Activated effector memory CD4-positive, alpha-beta T cell treated with anti-CD3 and anti-CD28 coated beads, Interleukin-2, amount 50 U/mL, for 16 hours (primary cell): ENCODE data around the gene DOCK2.

Experiments used
- DNase-seq: peaks from one replicate; pipeline ENCODE4 v3.0.0-alpha.2; 2020

Gene DOCK2

GRCh38 chr5:170108266-170108785 lies 471.3 kb downstream of the DOCK2 start:
- no peak for DNase-seq

GRCh38 chr5:170109059-170110031 lies 472.3 kb downstream of the DOCK2 start:
- no peak for DNase-seq

GRCh38 chr5:170110403-170111087 lies 473.5 kb downstream of the DOCK2 start:
- DNase-seq, result no peak

DNA sequence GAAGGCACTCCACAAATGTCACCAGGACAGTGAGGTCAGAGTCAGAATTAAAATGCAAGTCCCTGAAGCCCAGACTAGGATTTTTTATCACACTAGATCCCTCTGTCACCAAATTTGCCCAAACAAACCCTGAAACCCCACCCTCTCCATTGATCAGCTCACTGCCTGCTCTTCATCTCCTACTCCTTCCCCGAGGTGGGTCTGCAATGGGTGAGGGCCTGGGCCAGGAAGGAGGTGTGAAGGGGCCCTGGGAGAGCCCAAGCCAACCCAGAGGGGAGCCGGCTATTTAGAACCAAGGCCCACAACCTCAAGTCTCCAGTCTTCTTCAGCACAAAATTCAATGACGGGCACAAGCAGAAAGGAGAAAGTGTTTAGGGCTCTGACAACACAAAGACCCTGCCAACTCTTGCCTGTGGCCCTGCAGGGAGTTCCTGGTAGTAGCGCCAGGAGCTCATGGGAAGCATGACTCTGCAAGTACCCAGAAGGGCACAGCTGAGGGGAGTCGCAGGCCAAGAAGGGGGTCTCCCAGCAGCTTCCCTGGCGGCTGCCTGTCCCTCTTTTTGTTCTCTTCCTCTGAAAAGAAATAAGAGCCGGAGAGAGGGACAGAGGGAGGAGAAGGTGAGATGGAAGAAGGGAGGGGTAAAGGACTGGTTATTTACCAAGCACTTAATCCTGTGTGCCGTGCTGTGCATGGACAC lies 474.2 kb downstream of the DOCK2 start:
- no peak for DNase-seq

DNA sequence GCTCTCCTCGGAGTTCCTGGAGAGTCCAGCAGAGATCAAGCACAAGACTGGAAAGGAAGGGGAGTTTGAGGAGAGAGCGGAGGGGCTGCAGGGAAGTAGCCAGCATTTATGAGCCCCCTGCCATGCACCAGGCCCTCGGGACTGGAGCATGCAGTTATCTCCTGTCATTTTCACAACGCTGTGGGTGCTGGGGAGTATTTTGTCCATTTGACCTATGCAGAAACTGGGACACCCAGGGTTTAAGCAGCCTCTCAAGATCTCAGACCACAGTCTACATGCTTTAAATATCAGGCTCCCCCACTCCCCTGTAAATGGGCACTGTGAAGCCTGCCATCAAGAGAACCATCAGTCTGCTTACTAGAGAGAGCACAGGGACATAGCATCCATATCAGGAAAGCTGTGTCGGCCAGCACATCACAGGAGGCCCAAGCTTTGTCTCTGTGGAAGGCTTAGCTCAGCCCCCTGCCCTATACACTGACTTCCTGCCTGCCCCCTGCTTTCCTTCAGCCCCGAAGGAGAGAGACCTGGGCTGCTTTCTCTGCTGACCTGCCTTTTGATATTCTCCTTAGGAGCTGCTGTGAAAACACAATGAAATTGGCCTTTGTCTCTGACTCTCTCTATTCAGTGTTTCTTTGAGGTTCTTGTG lies 475.9 kb downstream of the DOCK2 start:
- no peak for DNase-seq

- DNase-seq, result no peak
Measured at GRCh38 chr5:170113522-170113900, 476.4 kb downstream of the DOCK2 start.

DNA sequence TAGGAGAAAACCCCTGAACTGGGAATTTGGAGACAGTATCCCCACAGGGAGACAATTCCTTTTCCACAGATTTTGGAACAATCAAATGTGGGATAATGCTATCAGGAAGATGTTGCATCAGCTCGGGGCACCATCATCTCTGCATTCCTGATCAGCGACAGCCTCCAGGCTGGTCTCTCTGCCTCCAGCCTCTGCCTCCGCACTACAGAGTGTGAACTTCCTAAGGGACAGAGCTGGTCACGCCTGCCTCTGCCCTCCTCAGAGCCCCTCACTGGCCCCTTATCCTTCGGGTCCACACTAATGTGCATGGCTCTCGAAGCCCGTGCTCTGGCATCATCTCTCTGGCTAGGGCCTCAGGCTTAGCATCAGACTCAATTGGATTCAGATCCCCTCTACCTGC lies 477.2 kb downstream of the DOCK2 start:
- no peak for DNase-seq

GRCh38 chr5:170115925-170116324 lies 478.9 kb downstream of the DOCK2 start:
- no peak for DNase-seq

- DNase-seq, result no peak
Measured at GRCh38 chr5:170117736-170118135, 480.7 kb downstream of the DOCK2 start.

DNA sequence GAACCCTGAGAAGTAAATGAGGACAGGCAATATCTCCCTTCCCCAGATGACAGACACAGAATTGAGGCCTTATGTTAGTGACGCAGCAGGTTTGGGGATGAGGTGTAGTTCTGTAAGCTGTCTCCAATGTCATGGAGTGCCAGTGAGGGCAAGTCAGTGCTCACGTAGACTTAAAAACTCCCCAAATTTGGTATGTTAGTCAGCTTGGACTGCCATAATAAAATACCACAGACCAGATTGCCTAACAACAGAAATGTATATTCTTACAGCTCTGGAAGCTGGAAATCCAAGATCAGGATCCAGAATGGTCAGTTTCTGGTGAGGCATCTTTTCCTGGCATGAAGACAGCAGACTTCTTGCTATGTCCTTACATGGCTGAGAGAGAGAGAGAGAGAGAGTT lies 483.5 kb downstream of the DOCK2 start:
- DNase-seq, result no peak

- DNase-seq, result no peak
Measured at GRCh38 chr5:170121321-170121720, 484.2 kb downstream of the DOCK2 start.

DNA sequence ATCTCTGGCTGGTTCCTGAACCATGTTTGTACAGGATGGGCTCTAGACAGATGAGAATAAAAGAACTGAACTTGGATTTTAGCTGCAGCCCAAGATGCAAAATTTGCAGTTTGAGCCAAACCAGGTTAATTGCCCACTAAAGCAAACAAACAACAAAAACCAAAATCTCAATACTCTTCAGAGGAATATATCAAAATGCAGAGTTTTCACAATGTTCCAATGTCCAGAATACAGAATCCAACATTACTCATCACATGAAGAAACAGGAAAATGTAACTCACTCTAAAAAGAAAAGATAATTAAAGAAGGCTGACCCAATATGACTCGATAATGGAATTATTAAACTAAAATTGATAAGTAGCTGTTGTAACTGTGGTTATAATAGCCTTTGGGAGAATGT lies 489.0 kb downstream of the DOCK2 start:
- DNase-seq, result no peak

DNA sequence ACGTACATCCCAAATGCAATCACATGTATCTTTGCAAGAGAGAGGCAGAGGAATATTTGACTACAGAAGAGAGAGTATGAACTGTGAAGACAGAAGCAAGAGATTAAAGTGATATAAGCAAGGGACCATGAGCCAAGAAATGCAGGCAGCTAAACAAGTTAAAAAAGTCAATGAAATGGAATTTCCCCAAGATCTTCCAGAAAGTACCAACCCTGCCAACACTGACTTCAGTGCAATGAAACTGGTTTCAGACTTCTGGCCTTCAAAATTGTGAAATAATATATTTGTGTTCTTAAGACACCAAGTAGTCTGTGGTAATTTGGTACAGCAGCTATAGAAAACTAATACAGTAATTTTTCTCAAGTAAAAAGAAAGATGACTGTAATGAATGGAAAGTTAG lies 489.6 kb downstream of the DOCK2 start:
- DNase-seq, result no peak

DNA sequence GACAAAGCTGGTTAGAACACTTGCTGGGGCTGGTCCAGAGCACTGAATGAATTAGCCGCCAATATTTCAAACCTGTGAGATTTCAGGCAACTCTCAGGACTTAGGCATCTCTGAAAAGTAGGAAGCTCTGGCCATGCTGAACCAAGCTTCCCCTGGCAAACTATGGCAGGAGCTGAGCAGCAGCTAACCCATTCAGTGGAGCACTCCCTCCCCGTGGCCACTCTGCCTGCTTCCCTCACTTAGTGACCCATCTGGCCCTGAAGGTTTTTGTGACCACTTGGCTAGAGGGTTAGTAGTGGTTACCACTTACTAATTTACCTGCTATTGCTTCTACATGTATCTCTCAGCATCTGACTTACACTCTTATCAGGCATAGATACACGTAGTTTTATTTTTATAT lies 494.2 kb downstream of the DOCK2 start:
- no peak for DNase-seq

DNA sequence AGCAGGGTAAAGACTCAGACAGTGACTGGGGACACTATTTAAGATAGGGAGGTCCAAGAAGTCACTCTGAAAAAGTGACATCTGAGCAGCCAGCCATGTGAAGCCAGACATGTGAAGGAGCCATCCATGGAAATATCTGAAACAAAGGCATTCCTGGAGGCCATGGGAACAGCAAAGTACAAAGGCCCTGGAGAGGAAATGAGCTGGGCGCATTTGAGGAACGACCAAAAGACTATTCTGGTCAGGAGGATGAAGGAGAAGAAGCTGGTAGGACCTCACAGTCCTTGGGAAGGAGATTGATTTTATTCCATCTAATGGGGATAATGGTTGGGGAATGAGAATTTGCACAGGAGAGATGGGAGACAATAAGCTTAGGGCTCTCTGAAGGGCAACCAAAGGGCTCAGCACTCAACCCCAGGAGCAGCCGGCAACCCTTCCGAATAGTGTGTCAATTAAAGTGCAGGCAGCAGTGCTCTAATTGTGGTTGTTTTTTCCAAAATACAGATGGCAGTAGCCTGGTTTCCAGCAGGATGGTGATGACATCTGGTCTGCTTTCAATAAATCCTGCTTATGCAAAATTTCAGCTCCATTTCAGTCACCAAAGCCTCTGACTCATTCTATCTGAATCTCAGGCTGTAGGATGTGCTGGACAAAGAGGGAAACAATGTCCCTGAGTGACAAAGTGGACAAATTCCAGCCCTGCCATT lies 495.3 kb downstream of the DOCK2 start:
- DNase-seq, result no peak
